NOMO-1 treated with dmso at 0.1 percent for 144 hours (cell line): ENCODE measurements around the gene SDK1.

ENCODE experiments used
- DNase-seq: peaks from one replicate; lab custom pipeline; 2025; ENCODE audit not compliant: unreplicated experiment; lab: John Stamatoyannopoulos, UW

Gene SDK1

GRCh38 chr7:3408814-3409595, 108.0 kb downstream of the SDK1 start:
- no peak for DNase-seq

- no peak for DNase-seq
Observed at GRCh38 chr7:3412871-3413270, 111.8 kb downstream of the SDK1 start.

- no peak for DNase-seq
Observed at GRCh38 chr7:3415861-3416312, 114.8 kb downstream of the SDK1 start.

DNA sequence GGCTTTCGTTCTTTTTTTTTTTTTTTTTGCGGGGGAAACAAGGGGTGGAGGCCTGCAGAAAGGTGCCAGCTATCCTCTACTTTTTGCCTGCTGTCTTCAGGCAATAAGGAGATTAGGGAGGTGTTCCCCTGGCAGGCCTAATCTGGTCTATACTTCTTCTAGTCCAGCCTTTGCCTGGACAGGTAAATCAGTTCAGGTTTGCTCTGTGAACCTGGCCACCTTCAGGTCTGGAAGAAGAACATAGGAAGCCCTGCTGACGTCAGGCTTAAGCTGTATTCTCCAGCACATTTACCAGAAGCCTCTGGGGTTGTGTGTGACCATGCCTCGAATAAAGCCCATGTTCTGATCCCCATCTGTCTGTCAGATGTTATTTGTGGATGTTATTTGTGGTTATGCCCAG, 115.4 kb downstream of the SDK1 start:
- no peak for DNase-seq

GRCh38 chr7:3425087-3425486, 124.0 kb downstream of the SDK1 start:
- DNase-seq: no peak

DNA sequence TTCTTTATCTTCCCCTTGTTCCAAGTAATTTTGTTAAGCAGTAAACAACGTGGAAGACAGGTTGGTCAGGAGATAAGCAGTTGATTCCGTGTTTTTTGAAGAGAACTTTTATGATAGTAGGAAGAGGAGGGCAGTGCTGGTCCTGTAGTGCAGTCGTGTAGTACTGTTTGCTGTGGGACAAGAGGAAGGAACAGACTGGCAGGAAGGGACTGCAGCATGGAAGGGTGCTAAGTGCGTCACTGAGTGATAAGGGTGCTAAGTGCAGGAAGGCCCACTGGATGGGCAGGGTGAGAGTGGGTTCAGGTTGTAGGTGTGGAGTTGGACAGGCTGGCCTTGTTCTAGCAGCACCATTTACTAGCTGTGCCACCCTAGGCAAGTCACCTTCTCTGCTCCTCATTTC, 125.0 kb downstream of the SDK1 start:
- no peak for DNase-seq

DNA sequence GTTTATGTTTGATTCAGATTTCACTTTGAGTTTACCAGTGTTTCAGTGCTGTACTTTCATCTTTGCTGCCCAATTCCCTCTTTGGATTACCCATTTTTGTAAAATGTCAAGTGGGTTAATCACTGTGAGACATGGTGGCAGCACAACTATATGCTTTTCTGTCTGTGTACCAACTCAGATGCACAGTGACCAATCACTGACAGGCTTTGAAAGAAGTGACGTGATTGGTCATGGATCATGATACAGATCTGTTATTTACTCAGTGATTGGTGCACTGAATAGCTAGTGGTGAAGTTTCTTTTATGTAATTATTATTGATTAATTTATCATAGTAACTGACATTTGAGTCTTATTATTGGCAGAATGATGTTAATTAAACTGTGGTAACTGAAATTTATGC, 126.9 kb downstream of the SDK1 start:
- no peak for DNase-seq

DNA sequence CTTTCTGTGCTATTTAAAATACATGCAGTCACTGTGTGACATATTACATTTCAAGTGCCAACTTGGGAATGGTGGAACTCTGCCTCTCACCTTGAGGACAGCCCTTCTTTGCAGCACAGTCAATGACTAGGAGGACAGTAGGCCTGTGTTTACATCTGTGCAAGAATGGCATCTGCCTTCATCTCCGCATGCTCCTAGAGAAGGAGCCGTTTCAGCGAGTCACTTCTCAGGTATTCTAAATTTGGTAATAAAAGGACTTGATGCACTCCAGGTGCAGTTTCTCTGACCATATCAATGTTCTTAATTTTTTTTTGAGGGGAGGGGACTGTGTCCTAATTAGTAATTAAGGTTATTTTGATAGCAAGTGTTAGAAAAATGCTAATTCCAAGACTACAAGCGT, 128.9 kb downstream of the SDK1 start:
- no peak for DNase-seq

- DNase-seq: no peak
Observed at GRCh38 chr7:3430588-3430987, 129.5 kb downstream of the SDK1 start.

DNA sequence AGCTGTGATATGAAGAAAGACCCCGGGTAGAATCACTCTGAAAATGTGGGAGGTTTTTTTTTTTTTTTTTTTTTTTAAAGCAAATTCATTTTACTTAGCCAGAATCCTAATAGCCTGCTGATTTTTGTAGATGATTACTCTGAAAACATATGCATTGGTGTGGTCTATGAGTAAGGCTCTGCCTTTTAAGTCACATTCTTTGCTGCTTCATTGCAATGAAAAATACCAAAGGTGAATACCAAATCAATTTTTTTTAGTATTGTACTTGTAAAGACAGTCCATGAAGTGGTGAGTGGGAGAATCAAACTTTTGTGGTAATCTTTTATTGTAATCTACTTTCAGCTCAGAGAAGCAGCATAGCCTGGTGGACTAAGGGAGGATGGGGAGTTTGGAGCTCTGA, 130.3 kb downstream of the SDK1 start:
- DNase-seq: no peak

DNA sequence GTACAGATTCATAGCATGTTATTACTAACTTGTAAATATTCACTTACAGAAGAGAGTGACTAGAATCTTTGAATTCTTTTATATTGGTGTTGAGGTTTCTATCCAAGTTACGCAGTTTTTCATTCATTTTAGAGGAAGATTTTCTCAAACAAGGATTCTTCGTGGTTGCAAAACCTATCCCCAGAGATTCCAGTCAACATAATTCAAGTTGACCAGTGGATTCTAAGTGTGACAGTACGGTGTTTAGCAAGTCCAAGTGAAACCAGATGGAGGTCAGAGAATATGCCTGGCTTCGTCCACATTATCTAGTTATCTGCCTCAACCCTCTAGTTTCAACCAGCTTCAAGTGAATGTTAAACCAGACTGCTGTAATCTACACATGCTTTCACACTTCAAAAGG, 131.9 kb downstream of the SDK1 start:
- DNase-seq: no peak

DNA sequence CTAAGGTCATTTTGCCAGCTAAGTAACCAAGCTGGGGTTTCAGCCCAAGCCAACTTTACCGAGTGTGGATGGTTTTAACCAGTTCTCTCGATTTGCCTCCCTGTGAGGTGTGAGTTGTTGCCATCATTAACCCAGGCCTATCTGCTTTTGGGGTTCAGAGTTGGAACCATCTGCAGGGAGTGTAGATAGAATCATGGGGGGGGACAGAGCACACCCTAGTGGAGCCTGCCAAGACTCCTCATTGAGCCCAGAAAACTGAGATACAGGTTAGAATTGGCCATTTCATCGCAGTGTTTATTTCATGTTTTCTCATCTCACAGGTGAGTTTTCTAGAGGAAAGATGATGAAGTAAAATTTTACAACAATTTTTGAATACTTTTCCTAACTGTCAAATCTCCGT, 133.6 kb downstream of the SDK1 start:
- no peak for DNase-seq

GRCh38 chr7:3436112-3436511, 135.1 kb downstream of the SDK1 start:
- DNase-seq: no peak

DNA sequence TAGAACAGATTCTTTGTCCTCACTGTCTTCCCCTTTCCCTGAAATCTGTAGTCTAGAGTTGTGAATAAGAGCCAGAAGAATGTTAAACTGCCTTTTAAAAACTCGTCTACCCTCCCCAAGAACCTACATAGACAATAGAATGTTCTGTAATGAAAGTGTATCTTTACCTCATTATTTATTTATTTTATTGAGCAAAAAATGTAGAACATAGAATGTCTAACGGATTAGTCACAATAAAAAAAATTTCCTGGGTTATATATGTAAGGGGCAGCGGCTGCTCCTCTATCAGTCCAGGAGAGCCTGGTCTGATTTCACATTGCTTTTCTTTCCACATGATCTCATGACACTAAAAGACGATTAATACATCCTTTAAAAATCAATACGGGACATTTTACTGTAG, 135.7 kb downstream of the SDK1 start:
- DNase-seq: no peak

DNA sequence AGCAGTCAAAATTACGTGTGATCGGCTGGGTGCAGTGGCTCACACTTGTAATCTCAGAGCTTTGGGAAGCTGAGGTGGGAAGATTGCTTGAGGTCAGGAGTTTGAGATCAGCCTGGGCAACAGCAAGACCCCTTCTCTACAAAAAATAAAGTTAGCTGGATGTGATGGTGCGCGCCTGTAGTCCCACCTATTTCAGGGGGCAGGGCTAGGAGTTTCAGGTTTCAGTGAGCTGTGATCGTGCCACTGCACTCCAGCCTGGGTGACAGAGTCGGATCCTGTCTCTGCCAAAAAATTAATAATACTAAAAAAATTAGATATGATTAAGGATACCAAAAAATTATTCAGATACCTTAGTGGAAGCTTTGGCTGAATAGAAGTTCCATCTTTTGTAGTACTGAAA, 136.4 kb downstream of the SDK1 start:
- no peak for DNase-seq

- no peak for DNase-seq
Observed at GRCh38 chr7:3438352-3438751, 137.3 kb downstream of the SDK1 start.

DNA sequence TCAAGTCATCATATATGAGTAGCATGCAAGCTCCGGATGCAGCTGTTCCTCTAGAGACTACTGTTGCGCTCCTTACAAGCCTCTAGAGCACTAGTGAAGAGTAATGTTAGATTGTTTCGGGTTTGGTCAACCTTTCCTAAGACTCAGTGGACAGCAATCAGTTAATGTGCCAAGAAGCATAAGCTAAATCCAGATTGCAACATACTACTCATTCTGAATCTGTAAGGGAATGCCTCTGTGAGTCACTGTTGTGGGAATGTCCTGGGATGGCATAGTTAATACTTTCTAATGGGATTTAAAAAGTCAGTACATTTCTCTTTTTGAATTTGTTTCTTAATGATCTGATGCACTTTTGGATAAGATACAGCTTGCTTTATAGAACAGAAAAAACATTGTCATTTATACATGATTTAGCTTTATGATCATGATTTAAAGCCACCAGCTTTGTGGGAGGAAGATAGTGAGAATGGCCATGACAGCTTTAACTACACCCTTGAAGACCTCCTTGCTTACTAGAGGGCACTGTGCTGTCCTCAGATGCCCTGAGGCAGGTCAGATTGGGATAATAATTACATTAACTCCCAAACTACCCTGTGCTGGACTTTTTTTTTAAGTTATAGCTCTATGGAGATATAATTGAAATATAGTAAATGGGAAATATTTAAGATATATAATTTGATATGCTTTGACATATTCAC, 138.4 kb downstream of the SDK1 start:
- DNase-seq: no peak

DNA sequence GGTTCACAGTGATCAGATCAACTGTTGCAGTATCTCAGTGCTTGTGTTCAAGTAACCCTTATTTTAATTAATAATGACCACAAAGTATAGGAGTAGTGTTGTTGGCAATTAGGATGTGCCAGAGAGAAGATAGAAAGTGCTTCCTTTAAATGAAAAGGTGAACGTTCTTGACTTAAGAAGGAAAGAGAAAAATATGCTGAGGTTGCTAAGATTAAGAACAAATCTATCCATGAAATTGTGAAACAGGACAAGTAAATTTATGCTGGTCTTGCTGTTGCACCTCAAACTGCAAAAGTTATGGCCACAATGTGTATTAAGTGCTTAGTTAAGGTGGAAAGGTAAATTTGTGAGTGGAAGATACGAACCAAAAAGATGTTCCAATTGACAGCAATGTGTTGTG, 139.5 kb downstream of the SDK1 start:
- no peak for DNase-seq

- DNase-seq: no peak
Observed at GRCh38 chr7:3443716-3444115, 142.7 kb downstream of the SDK1 start.

- no peak for DNase-seq
Observed at GRCh38 chr7:3446786-3447185, 145.7 kb downstream of the SDK1 start.

DNA sequence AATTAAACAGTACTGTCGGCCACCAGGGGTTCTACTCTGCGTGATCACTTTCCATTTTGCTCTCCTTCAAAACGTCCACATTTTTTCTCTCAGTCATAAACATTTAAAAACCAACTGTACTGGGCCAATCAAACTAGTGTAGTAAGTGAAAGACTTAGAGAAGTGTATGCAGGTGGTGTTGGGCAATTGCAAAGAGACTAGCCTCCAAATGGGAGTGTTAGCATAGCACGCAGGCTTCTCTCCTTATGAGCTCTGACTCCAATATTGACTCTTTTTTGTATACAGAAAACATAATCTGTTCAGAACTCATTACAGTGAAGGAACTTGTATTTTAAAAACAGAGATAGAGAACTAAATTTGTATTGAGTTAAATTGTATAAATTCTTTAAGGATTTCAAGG, 150.6 kb downstream of the SDK1 start:
- DNase-seq: no peak

- no peak for DNase-seq
Observed at GRCh38 chr7:3453398-3453797, 152.3 kb downstream of the SDK1 start.
